CD4-positive, alpha-beta memory T cell (primary cell): ENCODE results near the gene ALLC. TPM values are rescaled to one million over a fixed set of nuclear protein-coding genes. Genes with fewer than 3 reads are reported as not detected.
A peak's percentile ranks its signal among the peaks of the same experiment; 100 is the strongest.
"Not testable (repeated sequence)": the region's sequence is repeated elsewhere in the genome, so short reads cannot be mapped to it uniquely, and the experiment has no call there.

Source experiments
- CTCF ChIA-PET: fragments of 350-600 bp; sonication (Branson Sonifier 250); formaldehyde crosslinking; loops from one replicate; lab custom pipeline; 2021; ENCODE audit warnings: inconsistent platforms; ENCODE audit not compliant: partially characterized antibody; lab: Charles Lee
- POLR2A ChIA-PET: fragments of 350-600 bp; sonication (Branson Sonifier 250); formaldehyde crosslinking; loops from one replicate; lab custom pipeline; 2021; ENCODE audit not compliant: partially characterized antibody; lab: Charles Lee
- DNase-seq, 5 donors: peaks; one replicate each; pipeline versions ENCODE4 v3.0.0 to v3.0.0-alpha.2; 2020 to 2022; ENCODE audit warnings: mixed read lengths in 1 of 5
- H3K27ac ChIP-seq: one replicate; pipeline ENCODE4 v1.7.0; 2013; ENCODE audit warnings: low read depth, low read length
- H3K27me3 ChIP-seq: 2 replicates; pipeline ENCODE4 v1.7.0; 2013; ENCODE audit warnings: mild to moderate bottlenecking, low read length, moderate library complexity; ENCODE audit not compliant: insufficient read depth
- H3K36me3 ChIP-seq: 2 replicates; pipeline ENCODE4 v1.7.0; 2013; ENCODE audit warnings: mild to moderate bottlenecking, low read length, moderate library complexity; ENCODE audit not compliant: insufficient read depth
- H3K4me1 ChIP-seq: 2 replicates; pipeline ENCODE4 v1.7.0; 2013; ENCODE audit warnings: mild to moderate bottlenecking, low read length, moderate library complexity; ENCODE audit not compliant: insufficient read depth
- H3K4me3 ChIP-seq, 2 donors: one replicate each; pipeline ENCODE4 v1.7.0; 2013; ENCODE audit warnings: low read length in 2 of 2, mild to moderate bottlenecking in 1 of 2
- H3K9me3 ChIP-seq, 2 donors: one replicate each; pipeline ENCODE4 v1.7.0; 2013; ENCODE audit warnings: low read length in 2 of 2, control low read depth in 1 of 2; ENCODE audit not compliant: control insufficient read depth in 1 of 2
- H3K27ac Mint-ChIP-seq, 7 donors: one replicate each; pipeline ENCODE4 v1.8.0; 2020 to 2021; ENCODE audit warnings: mixed read lengths in 7 of 7, mild to moderate bottlenecking in 6 of 7, inconsistent platforms in 3 of 7, moderate library complexity in 3 of 7
- H3K27me3 Mint-ChIP-seq, 2 donors: one replicate each; pipeline ENCODE4 v1.8.0; 2020 to 2021; ENCODE audit warnings: mixed read lengths in 2 of 2
- H3K36me3 Mint-ChIP-seq, 2 donors: one replicate each; pipeline ENCODE4 v1.8.0; 2020 to 2021; ENCODE audit warnings: mixed read lengths in 2 of 2, inconsistent platforms in 1 of 2, mild to moderate bottlenecking in 1 of 2
- H3K4me1 Mint-ChIP-seq, 4 donors: one replicate each; pipeline ENCODE4 v1.8.0; 2020 to 2021; ENCODE audit warnings: mixed read lengths in 4 of 4, mild to moderate bottlenecking in 1 of 4
- H3K4me3 Mint-ChIP-seq, 8 donors: one replicate each; pipeline ENCODE4 v1.8.0; 2020 to 2021; ENCODE audit warnings: mixed read lengths in 8 of 8, mild to moderate bottlenecking in 7 of 8, moderate library complexity in 6 of 8, inconsistent platforms in 3 of 8
- H3K9me3 Mint-ChIP-seq, 8 donors: one replicate each; pipeline ENCODE4 v1.8.0; 2020 to 2021; ENCODE audit warnings: mixed read lengths in 8 of 8, mild to moderate bottlenecking in 5 of 8, inconsistent platforms in 3 of 8, moderate library complexity in 1 of 8
- intact Hi-C: fragments of 100-400 bp; cut with micrococcal nuclease; formaldehyde crosslinking; loops from one replicate; pipeline ENCODE4 v1.15.1; 2023
- polyA plus RNA-seq, 2 donors: library from polyadenylated mRNA; unstranded; fragments of 300-500 nt; fragmentation: Illumina TruSeq; gene quantifications; one replicate each; pipeline ENCODE4 v1.2.3, GENCODE V29; 2021
- total RNA-seq, 2 experiments: library from RNA; stranded (reverse); gene quantifications; one replicate each; pipeline ENCODE4 v1.2.3, GENCODE V29; 2021

Gene ALLC
- total RNA-seq (not detected), polyA plus RNA-seq (not detected)

DNA sequence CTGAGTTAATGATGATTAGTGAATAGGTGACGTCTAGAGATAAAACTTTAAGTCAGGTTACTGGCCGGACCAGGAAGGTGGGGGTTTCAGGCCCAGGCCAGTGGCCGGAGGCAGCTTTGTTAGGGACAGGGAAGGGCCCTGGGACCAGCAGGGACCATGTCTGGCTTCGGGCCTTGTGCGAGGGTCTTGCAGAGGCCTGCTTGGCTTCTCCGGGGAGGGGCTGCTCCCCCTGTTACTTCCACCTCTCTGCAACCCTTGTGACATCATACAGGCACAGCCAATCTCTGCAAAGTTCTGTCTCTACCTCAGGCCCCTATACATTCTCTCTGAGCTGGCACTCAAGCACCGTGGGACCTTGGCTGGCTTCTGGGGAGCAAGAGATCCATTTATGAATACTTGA is at the start of gene ALLC:
TSS of gene ALLC (plus strand) at position 320 of the 400 bp plus-strand sequence. CDS start 12,958 bp downstream, outside the sequence.
- no peaks in the 10 kb centered on the region for H3K36me3 ChIP-seq
- H3K4me3 ChIP-seq: no peak within 1 kb of the TSS
- Mint-ChIP-seq H3K4me3 (no peak within 1 kb of the TSS), H3K9me3 (peaks cover 0 to 2% (median 0%) of the 10 kb centered on the region in 8 donors), H3K27ac (no peak within 1 kb of the TSS), H3K36me3 (no peaks in the 10 kb centered on the region), H3K27me3 (no peaks in the 10 kb centered on the region), H3K4me1 (peaks cover 3 to 20% (median 14%) of the 10 kb centered on the region in 4 donors)
- ChIA-PET CTCF (no interaction called here), POLR2A (no interaction called here)
- no peaks in the 10 kb centered on the region for H3K27me3 ChIP-seq
- intact Hi-C loops: no loop called here
- H3K27ac ChIP-seq: no peak within 1 kb of the TSS
- DNase-seq: no peak
- H3K9me3 ChIP-seq: no peaks in the 10 kb centered on the region
- H3K4me1 ChIP-seq: peaks cover 6% of the 10 kb centered on the region

DNA sequence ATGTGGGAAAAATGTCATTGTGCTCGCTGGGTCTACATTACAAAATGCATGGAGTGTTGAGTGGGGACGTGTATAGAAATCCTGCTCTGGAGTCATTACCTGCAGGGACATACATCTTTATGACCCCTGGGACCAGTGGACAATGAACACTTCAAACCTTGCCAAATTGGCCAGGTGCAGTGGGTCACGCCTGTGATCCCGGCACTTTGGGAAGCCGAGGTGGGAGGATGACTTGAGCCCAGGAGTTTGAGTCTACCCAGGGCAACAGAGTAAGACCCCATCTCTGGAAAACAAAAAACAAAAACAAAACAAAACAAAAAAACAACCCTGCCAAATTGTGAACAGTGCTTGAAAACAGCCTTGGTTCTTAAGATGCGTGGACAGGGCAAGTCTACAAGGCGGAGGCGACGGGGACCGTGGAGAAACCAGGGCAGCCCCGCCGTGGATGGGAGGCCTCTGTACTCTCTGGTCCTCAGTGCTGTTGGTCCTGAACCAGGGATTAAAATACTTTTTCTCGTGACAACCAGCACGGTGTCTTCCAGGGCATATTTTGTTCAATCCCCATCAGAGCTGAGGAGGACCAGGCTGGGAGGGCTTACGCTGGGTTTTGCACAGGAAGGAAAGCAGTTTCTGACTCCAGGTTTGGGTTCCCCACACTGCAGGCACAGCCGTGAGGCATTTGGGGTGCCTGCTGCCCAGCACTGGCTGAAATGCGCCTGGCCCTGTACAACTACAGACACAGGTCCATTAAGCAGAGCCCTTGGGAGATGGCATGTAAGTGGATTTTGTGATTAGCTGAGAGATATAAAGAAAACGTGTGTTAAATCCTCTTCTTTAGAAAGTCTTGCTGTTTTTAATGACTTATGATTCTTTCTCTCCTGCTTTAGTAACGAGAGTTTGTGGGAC is 49.4 kb upstream of the ALLC start:
- Mint-ChIP-seq H3K9me3 (peaks cover 0 to 12% (median 2%) of the 10 kb centered on the region in 8 donors), H3K36me3 (no peaks in the 10 kb centered on the region), H3K4me1 (peaks cover 3 to 18% (median 4%) of the 10 kb centered on the region in 4 donors), H3K27me3 (peaks cover 0 to 2% of the 10 kb centered on the region in 2 donors), H3K27ac (peak overlapping the region in 3 of 7 donors; percentile 35 to 70 (median 69)), H3K4me3 (peak overlapping the region in 2 of 8 donors; percentile 18 to 40)
- no peaks in the 10 kb centered on the region for H3K9me3 ChIP-seq
- H3K4me3 ChIP-seq: no peak overlapping the region
- ChIA-PET POLR2A (no interaction called here), CTCF (no interaction called here)
- H3K36me3 ChIP-seq: no peaks in the 10 kb centered on the region
- H3K27me3 ChIP-seq: no peaks in the 10 kb centered on the region
- H3K4me1 ChIP-seq: peaks cover 6% of the 10 kb centered on the region
- intact Hi-C loops: no loop called here
- DNase-seq: no peak
- no peak overlapping the region for H3K27ac ChIP-seq

DNA sequence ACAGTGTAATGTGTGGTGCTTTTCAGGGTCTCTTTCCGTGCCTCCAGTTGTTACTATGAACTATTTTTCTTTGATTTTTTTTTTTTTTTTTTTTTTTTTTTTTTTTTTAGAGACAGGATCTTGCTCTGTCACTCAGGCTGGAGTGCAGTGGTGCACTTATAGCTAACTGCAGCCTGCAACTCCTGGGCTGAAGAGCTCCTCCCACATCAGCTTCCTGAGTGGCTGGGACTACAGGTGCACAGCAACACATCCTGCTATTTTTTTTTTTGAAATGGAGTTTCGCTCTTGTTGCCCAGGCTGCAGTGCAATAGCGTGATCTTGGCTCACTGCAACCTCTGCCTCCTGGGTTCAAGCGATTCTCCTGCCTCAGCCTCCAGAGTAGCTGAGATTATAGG is 48.7 kb upstream of the ALLC start:
- H3K27me3 ChIP-seq, intact Hi-C loops, H3K9me3 ChIP-seq, H3K4me3 ChIP-seq, H3K36me3 Mint-ChIP-seq, H3K27me3 Mint-ChIP-seq, H3K4me1 ChIP-seq, CTCF ChIA-PET, H3K36me3 ChIP-seq, H3K27ac ChIP-seq, POLR2A ChIA-PET: not testable (repeated sequence)
- H3K4me1 Mint-ChIP-seq: peaks cover 3 to 18% (median 4%) of the 10 kb centered on the region in 4 donors
- peaks cover 0 to 13% (median 3%) of the 10 kb centered on the region in 8 donors for H3K9me3 Mint-ChIP-seq
- peak overlapping the region in 2 of 8 donors; percentile 18 to 40 for H3K4me3 Mint-ChIP-seq
- peak in 2 of 5 donors; percentile 5 to 33 for DNase-seq
- peak overlapping the region in 2 of 7 donors; percentile 69 to 70 for H3K27ac Mint-ChIP-seq

DNA sequence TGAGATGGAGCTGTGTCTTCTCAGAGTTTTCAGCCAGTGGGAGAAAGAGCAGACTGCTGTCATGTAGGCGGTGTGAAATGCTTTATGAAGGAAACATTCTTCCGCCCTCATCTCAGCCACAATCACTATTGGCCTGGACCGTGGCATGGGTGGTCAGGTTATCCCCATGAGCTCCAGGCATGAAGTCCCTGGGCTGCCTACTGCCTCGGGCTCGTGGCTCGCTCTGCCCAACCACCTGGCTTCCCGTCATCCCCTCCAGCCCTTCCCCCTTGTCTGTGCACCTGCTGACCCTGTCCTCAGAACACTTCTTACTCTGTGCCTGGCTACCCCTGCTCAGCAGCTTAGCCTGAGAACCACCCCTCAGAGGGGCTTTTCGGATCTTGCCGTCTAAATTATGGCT is 47.6 kb upstream of the ALLC start:
- intact Hi-C loops: no loop called here
- no peak for DNase-seq
- H3K36me3 Mint-ChIP-seq: no peaks in the 10 kb centered on the region
- no peaks in the 10 kb centered on the region for H3K9me3 ChIP-seq
- H3K4me3 ChIP-seq: no peak overlapping the region
- no peaks in the 10 kb centered on the region for H3K36me3 ChIP-seq
- H3K9me3 Mint-ChIP-seq: peaks cover 0 to 21% (median 6%) of the 10 kb centered on the region in 8 donors
- H3K4me1 ChIP-seq: peaks cover 6% of the 10 kb centered on the region
- peaks cover 0 to 2% of the 10 kb centered on the region in 2 donors for H3K27me3 Mint-ChIP-seq
- no peak overlapping the region for H3K4me3 Mint-ChIP-seq
- CTCF ChIA-PET: no interaction called here
- H3K27me3 ChIP-seq: no peaks in the 10 kb centered on the region
- H3K27ac Mint-ChIP-seq: peak overlapping the region in 1 of 7 donors; percentile 70
- H3K27ac ChIP-seq: no peak overlapping the region
- peaks cover 0 to 13% (median 3%) of the 10 kb centered on the region in 4 donors for H3K4me1 Mint-ChIP-seq
- POLR2A ChIA-PET: no interaction called here

DNA sequence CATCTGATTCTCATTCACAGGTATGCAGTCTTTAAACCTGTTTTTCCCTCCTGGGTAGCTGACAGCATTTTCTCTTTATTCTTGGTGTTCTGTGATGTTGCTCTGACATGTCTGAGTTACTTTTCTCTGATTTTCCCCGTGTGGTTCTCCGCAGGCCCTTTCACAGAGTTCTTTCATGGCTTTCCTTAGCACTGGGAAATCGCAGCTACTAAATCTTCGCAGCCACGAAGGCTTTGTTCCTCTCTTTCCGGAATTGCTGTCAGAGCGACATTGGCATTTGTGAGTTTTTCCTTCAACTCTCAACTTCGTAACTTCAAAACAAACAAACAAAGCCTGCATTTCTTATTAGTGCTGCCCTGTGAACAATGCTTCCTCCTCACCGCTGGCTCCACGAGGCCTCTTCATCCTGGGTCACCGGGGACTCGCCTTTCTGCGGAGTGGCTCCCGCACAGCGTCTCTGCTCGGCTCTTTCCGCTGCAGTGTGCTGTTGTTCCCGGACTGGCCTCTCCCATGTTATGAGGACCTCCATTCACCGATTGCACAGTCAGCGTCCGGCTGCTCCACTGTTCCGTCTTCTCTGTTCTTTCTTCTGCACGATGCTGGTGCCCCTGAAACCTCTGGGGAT is 47.0 kb upstream of the ALLC start:
- H3K27ac Mint-ChIP-seq: peak overlapping the region in 1 of 7 donors; percentile 17
- POLR2A ChIA-PET: no interaction called here
- H3K9me3 ChIP-seq: no peaks in the 10 kb centered on the region
- peaks cover 0 to 7% (median 2%) of the 10 kb centered on the region in 4 donors for H3K4me1 Mint-ChIP-seq
- H3K4me3 ChIP-seq: no peak overlapping the region
- H3K36me3 Mint-ChIP-seq: no peaks in the 10 kb centered on the region
- H3K27me3 ChIP-seq: no peaks in the 10 kb centered on the region
- intact Hi-C loops: no loop called here
- no peak overlapping the region for H3K27ac ChIP-seq
- H3K4me3 Mint-ChIP-seq: no peak overlapping the region
- H3K4me1 ChIP-seq: peaks cover 1% of the 10 kb centered on the region
- peaks cover 0 to 2% of the 10 kb centered on the region in 2 donors for H3K27me3 Mint-ChIP-seq
- CTCF ChIA-PET: no interaction called here
- no peaks in the 10 kb centered on the region for H3K36me3 ChIP-seq
- DNase-seq: no peak
- H3K9me3 Mint-ChIP-seq: peaks cover 0 to 21% (median 7%) of the 10 kb centered on the region in 8 donors

DNA sequence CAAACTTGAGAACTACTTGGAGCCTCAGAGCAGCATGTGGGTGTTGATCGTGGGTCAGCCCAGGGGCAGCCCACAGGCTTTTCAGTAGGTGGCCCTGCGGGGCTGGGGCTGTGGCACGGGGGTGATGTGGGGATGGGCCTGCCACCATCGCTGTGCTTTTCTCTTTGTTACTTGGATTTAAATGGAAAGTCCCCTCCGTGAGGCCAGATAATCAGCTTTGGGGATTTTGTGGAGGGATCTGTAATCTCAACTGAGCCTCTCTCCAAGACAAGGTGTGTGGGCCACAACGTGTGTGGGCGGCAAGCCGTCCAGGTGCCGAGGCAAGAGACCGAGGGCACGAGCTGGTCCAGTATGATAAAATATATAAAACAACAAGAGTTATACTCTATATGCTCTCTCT is 46.4 kb upstream of the ALLC start:
- no peaks in the 10 kb centered on the region for H3K27me3 ChIP-seq
- Mint-ChIP-seq H3K4me3 (no peak overlapping the region), H3K4me1 (peaks cover 0 to 7% (median 1%) of the 10 kb centered on the region in 4 donors), H3K36me3 (no peaks in the 10 kb centered on the region), H3K9me3 (peaks cover 0 to 21% (median 8%) of the 10 kb centered on the region in 8 donors), H3K27me3 (peaks cover 0 to 2% of the 10 kb centered on the region in 2 donors), H3K27ac (peak overlapping the region in 1 of 7 donors; percentile 17)
- H3K9me3 ChIP-seq: no peaks in the 10 kb centered on the region
- ChIA-PET CTCF (no interaction called here), POLR2A (no interaction called here)
- no peak for DNase-seq
- H3K27ac ChIP-seq: no peak overlapping the region
- no peaks in the 10 kb centered on the region for H3K36me3 ChIP-seq
- no peak overlapping the region for H3K4me3 ChIP-seq
- no peaks in the 10 kb centered on the region for H3K4me1 ChIP-seq
- intact Hi-C loops: no loop called here
